Activated T-cell treated with anti-CD3 and anti-CD28 coated beads for 4 hours (primary cell): ENCODE measurements around the gene ARMC9.
"Not testable (repeated sequence)": the region's sequence is repeated elsewhere in the genome, so short reads cannot be mapped to it uniquely, and the experiment has no call there.

Experiments
- DNase-seq: peaks from one replicate; pipeline ENCODE4 v3.0.0-alpha.2; 2020

ARMC9 gene

GRCh38 chr2:231369580-231370428 lies 171.4 kb downstream of the ARMC9 start:
- DNase-seq = no peak

GRCh38 chr2:231370429-231370748 lies 172.0 kb downstream of the ARMC9 start:
- no peak for DNase-seq

GRCh38 chr2:231370749-231371429 lies 172.5 kb downstream of the ARMC9 start:
- no peak for DNase-seq

GRCh38 chr2:231371430-231372054 lies 173.1 kb downstream of the ARMC9 start:
- DNase-seq = no peak

GRCh38 chr2:231372326-231372725 lies 173.9 kb downstream of the ARMC9 start:
- no peak for DNase-seq

- no peak for DNase-seq
Measured at GRCh38 chr2:231373184-231373583, 174.8 kb downstream of the ARMC9 start.

GRCh38 chr2:231373786-231374349 lies 175.4 kb downstream of the ARMC9 start:
- no peak for DNase-seq

- DNase-seq = no peak
Measured at GRCh38 chr2:231374771-231375170, 176.3 kb downstream of the ARMC9 start.

GRCh38 chr2:231375994-231376615 lies 177.7 kb downstream of the ARMC9 start:
- DNase-seq = not testable (repeated sequence)

GRCh38 chr2:231376857-231377256 lies 178.4 kb downstream of the ARMC9 start:
- no peak for DNase-seq

- no peak for DNase-seq
Measured at GRCh38 chr2:231378026-231378722, 179.7 kb downstream of the ARMC9 start.

- DNase-seq = no peak
Measured at GRCh38 chr2:231379266-231380215, 181.1 kb downstream of the ARMC9 start.

GRCh38 chr2:231380307-231380706 lies 181.9 kb downstream of the ARMC9 start:
- no peak for DNase-seq

GRCh38 chr2:231380991-231381847 lies 182.8 kb downstream of the ARMC9 start:
- no peak for DNase-seq

GRCh38 chr2:231382116-231382515 lies 183.7 kb downstream of the ARMC9 start:
- DNase-seq = no peak

- no peak for DNase-seq
Measured at GRCh38 chr2:231383416-231384108, 185.1 kb downstream of the ARMC9 start.

- no peak for DNase-seq
Measured at GRCh38 chr2:231384109-231384435, 185.6 kb downstream of the ARMC9 start.

GRCh38 chr2:231384970-231385369 lies 186.5 kb downstream of the ARMC9 start:
- no peak for DNase-seq

- DNase-seq = no peak
Measured at GRCh38 chr2:231385429-231385828, 187.0 kb downstream of the ARMC9 start.

- DNase-seq = no peak
Measured at GRCh38 chr2:231386446-231386845, 188.0 kb downstream of the ARMC9 start.
